Testis (tissue), 3 donors: ENCODE data around the gene ZDHHC24. TPM values are rescaled to one million over a fixed set of nuclear protein-coding genes. Genes with fewer than 3 reads are reported as not detected.

Experiments used
- DNase-seq: peaks from one replicate; pipeline ENCODE4 v3.0.0-alpha.2; 2019
- H3K27ac ChIP-seq, 2 donors: fragments of 200-600 bp; sonication (generic); one replicate each; pipeline ENCODE4 v1.5.1; 2019
- H3K27me3 ChIP-seq: fragments of 200-600 bp; sonication (generic); one replicate; pipeline ENCODE4 v1.5.1; 2019
- H3K36me3 ChIP-seq: fragments of 200-600 bp; sonication (generic); one replicate; pipeline ENCODE4 v1.5.1; 2017; ENCODE audit warnings: low read depth; ENCODE audit errors: missing control alignments
- H3K4me1 ChIP-seq: fragments of 200-600 bp; sonication (generic); one replicate; pipeline ENCODE4 v1.5.1; 2019
- H3K4me3 ChIP-seq, 2 donors: fragments of 200-600 bp; sonication (generic); one replicate each; pipeline ENCODE4 v1.5.1; 2017 to 2019
- H3K9me3 ChIP-seq: fragments of 200-600 bp; sonication (generic); one replicate; pipeline ENCODE4 v1.5.1; 2017
- CTCF ChIP-seq, 3 experiments: fragments of 450-650 bp in 2 of 3; fragments of 200-600 bp in 1 of 3; sonication (generic) in 1 of 3; IDR thresholded peaks; one replicate each; pipeline ENCODE4 v1.5.1; 2016 to 2019; ENCODE audit warnings: antibody characterized with exemption in 3 of 3, mild to moderate bottlenecking in 2 of 3, moderate library complexity in 1 of 3
- POLR2A ChIP-seq: fragments of 450-650 bp; IDR thresholded peaks from one replicate; pipeline ENCODE4 v1.6.1; 2017; ENCODE audit warnings: antibody characterized with exemption, mild to moderate bottlenecking, moderate library complexity
- WGBS, 2 donors: methylation state at CpG; one replicate each; pipeline ENCODE4 v1.1.5; 2018; 5-methylcytosine and 5-hydroxymethylcytosine counted together
- intact Hi-C: fragments of 100-400 bp; cut with DNase I; formaldehyde crosslinking; loops from one replicate; pipeline ENCODE4 v1.15.1; 2023; ENCODE audit warnings: low total_unique reads
- polyA plus RNA-seq: library from polyadenylated mRNA; stranded (reverse); fragments of 350-450 nt; fragmentation: Illumina TruSeq; extraction: RNeasy Lipid Tissue Mini Kit (QIAGEN cat#74804); gene quantifications from one replicate; pipeline ENCODE4 v1.2.3, GENCODE V29; 2014; ENCODE audit warnings: low read depth, low replicate concordance; ENCODE audit not compliant: insufficient read depth
- total RNA-seq, 2 donors: library from RNA; depleted of rRNA; stranded (reverse); fragments of >200 nt; gene quantifications; one replicate each; pipeline ENCODE4 v1.2.3, GENCODE V29; 2016

The ZDHHC24 gene
- total and polyA plus RNA-seq, 3 donors from 2014 or later = 9.2 to 23.3 (median 20.7) TPM

GRCh38 chr11:66530927-66531709 lies 14.7 kb downstream of the ZDHHC24 start:
- H3K4me3 ChIP-seq = no peak overlapping the region
- WGBS, 2 donors = 87 to 98% methylated on average over 5 to 10 of the region's 10 CpGs
- intact Hi-C loops = no loop called here
- H3K4me1 ChIP-seq = no peaks in the 10 kb centered on the region
- H3K36me3 ChIP-seq = no peaks in the 10 kb centered on the region
- H3K27ac ChIP-seq = no peak overlapping the region
- H3K27me3 ChIP-seq = no peaks in the 10 kb centered on the region
- no peaks in the 10 kb centered on the region for H3K9me3 ChIP-seq
- no peak for TF ChIP-seq POLR2A
- no peak for TF ChIP-seq CTCF (IDR thresholded peaks at IDR 0.05)
- no peak for DNase-seq

GRCh38 chr11:66529655-66530054 lies 16.2 kb downstream of the ZDHHC24 start:
- TF ChIP-seq CTCF (IDR thresholded peaks at IDR 0.05) (no peak), POLR2A (no peak)
- Histone ChIP-seq H3K4me1 (no peaks in the 10 kb centered on the region), H3K27ac (no peak overlapping the region), H3K4me3 (no peak overlapping the region), H3K27me3 (no peaks in the 10 kb centered on the region), H3K9me3 (no peaks in the 10 kb centered on the region), H3K36me3 (no peaks in the 10 kb centered on the region)
- 91 to 94% methylated on average over 12 to 13 of the region's 13 CpGs for WGBS, 2 donors
- intact Hi-C loops = no loop called here
- DNase-seq = no peak

- 82 to 84% methylated on average over 10 of the region's 10 CpGs for whole genome bisulfite sequencing, 2 donors
- Histone ChIP-seq H3K27ac (no peak overlapping the region), H3K9me3 (no peaks in the 10 kb centered on the region), H3K4me3 (no peak overlapping the region), H3K27me3 (no peaks in the 10 kb centered on the region), H3K36me3 (no peaks in the 10 kb centered on the region), H3K4me1 (no peaks in the 10 kb centered on the region)
- no peak for TF ChIP-seq CTCF (IDR thresholded peaks at IDR 0.05)
- TF ChIP-seq POLR2A = no peak
- DNase-seq = no peak
- intact Hi-C loops = no loop called here
Observed at GRCh38 chr11:66529069-66529468, 16.8 kb downstream of the ZDHHC24 start.

GRCh38 chr11:66524304-66525040 lies 21.4 kb downstream of the ZDHHC24 start:
- intact Hi-C loops = no loop called here

More at GRCh38 chr11:66524304-66525040, 21.4 kb downstream of the ZDHHC24 start:
- Histone ChIP-seq H3K27ac (no peak overlapping the region), H3K4me3 (no peak overlapping the region), H3K9me3 (no peaks in the 10 kb centered on the region), H3K4me1 (no peaks in the 10 kb centered on the region), H3K36me3 (no peaks in the 10 kb centered on the region), H3K27me3 (no peaks in the 10 kb centered on the region)
- no peak for DNase-seq
- no peak for TF ChIP-seq POLR2A
- TF ChIP-seq CTCF (IDR thresholded peaks at IDR 0.05) = no peak
- 90 to 93% methylated on average over 10 of the region's 10 CpGs for WGBS, 2 donors
